Suprapubic skin (tissue), 4 donors: ENCODE data around the gene SMIM29. TPM values are rescaled to one million over a fixed set of nuclear protein-coding genes. Genes with fewer than 3 reads are reported as not detected.
"Not testable (repeated sequence)": the region's sequence is repeated elsewhere in the genome, so short reads cannot be mapped to it uniquely, and the experiment has no call there.

Experiments
- DNase-seq, 2 donors: peaks; one replicate each; pipeline ENCODE4 v3.0.0-alpha.2; 2019; ENCODE audit warnings: low spot score in 2 of 2
- H3K27ac ChIP-seq: fragments of 200-600 bp; sonication (generic); one replicate; pipeline ENCODE4 v1.5.1; 2019
- H3K27me3 ChIP-seq: fragments of 200-600 bp; sonication (generic); one replicate; pipeline ENCODE4 v1.5.1; 2019
- H3K36me3 ChIP-seq: fragments of 200-600 bp; sonication (generic); one replicate; pipeline ENCODE4 v1.5.1; 2019
- H3K4me1 ChIP-seq: fragments of 200-600 bp; sonication (generic); one replicate; pipeline ENCODE4 v1.5.1; 2019
- H3K4me3 ChIP-seq: fragments of 200-600 bp; sonication (generic); one replicate; pipeline ENCODE4 v1.5.1; 2019; ENCODE audit warnings: mild to moderate bottlenecking
- H3K9me3 ChIP-seq: fragments of 200-600 bp; sonication (generic); one replicate; pipeline ENCODE4 v1.5.1; 2019
- EP300 ChIP-seq: sonication (generic); formaldehyde crosslinking; IDR thresholded peaks from one replicate; pipeline ENCODE4 v1.6.1; 2017; ENCODE audit warnings: antibody characterized with exemption
- POLR2AphosphoS5 ChIP-seq, 3 donors: sonication (generic); formaldehyde crosslinking; IDR thresholded peaks; one replicate each; pipeline ENCODE4 v1.6.1; 2017; ENCODE audit warnings: antibody characterized with exemption in 3 of 3
- WGBS: methylation state at CpG from one replicate; pipeline ENCODE4 v1.1.5; 2018; 5-methylcytosine and 5-hydroxymethylcytosine counted together
- total RNA-seq, 4 donors: library from RNA; depleted of rRNA; stranded (reverse); fragments of >200 nt; gene quantifications; one replicate each; pipeline ENCODE4 v1.1.0, GENCODE V29; 2016
- TF ChIP-seq, protein P1 (sequence below), 2 donors: fragments of 200-600 bp in 1 of 2; fragments of 450-650 bp in 1 of 2; sonication (generic) in 1 of 2; IDR thresholded peaks; one replicate each; pipeline ENCODE4 v1.5.1; 2016 to 2019; ENCODE audit warnings: antibody characterized with exemption in 2 of 2, mild to moderate bottlenecking in 1 of 2, moderate library complexity in 1 of 2

The SMIM29 gene
- total RNA-seq, 4 donors from 2014 or later: 45.2 to 58.8 (median 51.2) TPM

DNA sequence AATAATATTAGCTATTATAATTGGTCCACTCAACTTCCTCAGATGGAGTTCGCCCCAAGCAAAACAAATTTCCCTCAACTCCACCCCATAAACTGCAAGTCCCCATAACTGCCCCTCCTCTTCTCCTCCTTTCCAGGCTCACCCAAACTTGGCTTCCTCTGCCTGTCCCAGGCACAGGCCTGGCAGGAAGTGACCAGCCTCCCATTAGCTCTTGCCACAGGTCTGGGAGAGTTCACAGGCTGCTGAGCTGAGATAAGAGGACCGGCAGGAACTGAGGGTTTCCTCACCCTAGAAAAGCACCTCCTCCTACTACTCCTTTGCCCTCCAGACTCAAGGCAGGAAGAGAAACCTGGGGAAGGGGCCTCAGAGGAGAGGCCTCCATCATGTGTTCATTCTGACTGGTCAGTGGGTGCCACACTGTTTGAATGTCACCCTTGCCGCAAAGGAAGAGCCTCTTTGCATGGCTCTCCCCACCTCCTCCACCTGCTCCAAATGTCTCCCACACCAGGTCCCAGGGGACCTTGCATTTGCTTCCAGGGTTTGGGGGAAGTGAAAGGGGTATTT is 24.5 kb upstream of the SMIM29 start:
- Histone ChIP-seq H3K36me3 (no peaks in the 10 kb centered on the region), H3K4me3 (no peak overlapping the region), H3K27ac (no peak overlapping the region), H3K4me1 (peaks cover 4% of the 10 kb centered on the region), H3K27me3 (no peaks in the 10 kb centered on the region), H3K9me3 (no peaks in the 10 kb centered on the region)
- TF ChIP-seq, protein P1, sequence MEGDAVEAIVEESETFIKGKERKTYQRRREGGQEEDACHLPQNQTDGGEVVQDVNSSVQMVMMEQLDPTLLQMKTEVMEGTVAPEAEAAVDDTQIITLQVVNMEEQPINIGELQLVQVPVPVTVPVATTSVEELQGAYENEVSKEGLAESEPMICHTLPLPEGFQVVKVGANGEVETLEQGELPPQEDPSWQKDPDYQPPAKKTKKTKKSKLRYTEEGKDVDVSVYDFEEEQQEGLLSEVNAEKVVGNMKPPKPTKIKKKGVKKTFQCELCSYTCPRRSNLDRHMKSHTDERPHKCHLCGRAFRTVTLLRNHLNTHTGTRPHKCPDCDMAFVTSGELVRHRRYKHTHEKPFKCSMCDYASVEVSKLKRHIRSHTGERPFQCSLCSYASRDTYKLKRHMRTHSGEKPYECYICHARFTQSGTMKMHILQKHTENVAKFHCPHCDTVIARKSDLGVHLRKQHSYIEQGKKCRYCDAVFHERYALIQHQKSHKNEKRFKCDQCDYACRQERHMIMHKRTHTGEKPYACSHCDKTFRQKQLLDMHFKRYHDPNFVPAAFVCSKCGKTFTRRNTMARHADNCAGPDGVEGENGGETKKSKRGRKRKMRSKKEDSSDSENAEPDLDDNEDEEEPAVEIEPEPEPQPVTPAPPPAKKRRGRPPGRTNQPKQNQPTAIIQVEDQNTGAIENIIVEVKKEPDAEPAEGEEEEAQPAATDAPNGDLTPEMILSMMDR (IDR thresholded peaks at IDR 0.05): no peak
- peak in 1 of 3 donors; percentile 24 for TF ChIP-seq POLR2AphosphoS5 (IDR thresholded peaks at IDR 0.05)
- DNase-seq: no peak
- 74% methylated on average over 3 of the region's 3 CpGs for WGBS

DNA sequence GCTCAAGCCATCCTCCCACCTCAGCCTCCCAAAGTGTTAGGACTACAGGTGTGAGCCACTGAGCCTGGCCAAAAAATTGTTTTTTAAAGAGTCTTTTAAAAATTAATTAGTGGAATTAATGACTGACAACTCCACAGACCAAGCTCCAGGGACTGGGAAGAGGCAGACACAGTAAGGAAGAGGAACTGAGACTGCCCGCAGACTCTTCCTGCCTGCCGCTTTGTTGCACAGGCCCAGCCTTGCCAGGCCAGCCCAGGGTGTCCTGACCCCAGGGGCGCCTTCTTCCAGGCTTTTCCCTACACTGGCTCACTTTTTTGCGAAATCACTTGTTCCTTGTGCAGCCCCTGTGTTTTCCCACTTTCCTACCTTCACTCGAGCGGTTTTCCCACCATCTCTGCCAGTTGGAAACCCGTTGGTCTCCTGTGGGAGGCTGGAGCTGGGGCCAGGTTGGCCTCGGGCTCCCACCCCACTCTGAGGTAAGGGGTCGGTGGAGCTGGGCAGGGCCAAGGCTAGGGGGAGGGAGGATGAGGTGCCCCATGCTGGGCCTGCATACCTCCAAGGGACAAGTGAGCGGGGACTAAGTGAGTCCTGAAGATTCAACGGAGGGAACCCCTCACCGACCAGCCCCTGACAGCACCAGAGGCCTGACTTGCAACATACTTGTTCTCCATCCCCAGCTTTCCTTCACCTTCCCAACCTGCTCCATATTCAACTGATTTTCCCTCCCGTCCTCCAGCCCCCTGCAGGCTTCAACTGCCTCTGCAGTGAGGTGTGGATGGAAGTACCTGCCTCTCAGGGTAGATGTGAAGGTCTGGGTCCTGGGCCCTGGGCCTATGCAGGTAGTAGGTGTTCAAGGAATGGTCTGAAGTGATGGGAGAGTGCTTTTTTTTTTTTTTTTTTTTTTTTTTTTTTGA is 23.5 kb upstream of the SMIM29 start:
- no peaks in the 10 kb centered on the region for H3K9me3 ChIP-seq
- peaks cover 4% of the 10 kb centered on the region for H3K4me1 ChIP-seq
- no peaks in the 10 kb centered on the region for H3K27me3 ChIP-seq
- no peak overlapping the region for H3K4me3 ChIP-seq
- TF ChIP-seq, protein P1 (IDR thresholded peaks at IDR 0.05): no peak
- TF ChIP-seq POLR2AphosphoS5 (IDR thresholded peaks at IDR 0.05): no peak
- 86% methylated on average over 13 of the region's 13 CpGs for WGBS
- H3K36me3 ChIP-seq: no peaks in the 10 kb centered on the region
- DNase-seq: no peak
- H3K27ac ChIP-seq: no peak overlapping the region

DNA sequence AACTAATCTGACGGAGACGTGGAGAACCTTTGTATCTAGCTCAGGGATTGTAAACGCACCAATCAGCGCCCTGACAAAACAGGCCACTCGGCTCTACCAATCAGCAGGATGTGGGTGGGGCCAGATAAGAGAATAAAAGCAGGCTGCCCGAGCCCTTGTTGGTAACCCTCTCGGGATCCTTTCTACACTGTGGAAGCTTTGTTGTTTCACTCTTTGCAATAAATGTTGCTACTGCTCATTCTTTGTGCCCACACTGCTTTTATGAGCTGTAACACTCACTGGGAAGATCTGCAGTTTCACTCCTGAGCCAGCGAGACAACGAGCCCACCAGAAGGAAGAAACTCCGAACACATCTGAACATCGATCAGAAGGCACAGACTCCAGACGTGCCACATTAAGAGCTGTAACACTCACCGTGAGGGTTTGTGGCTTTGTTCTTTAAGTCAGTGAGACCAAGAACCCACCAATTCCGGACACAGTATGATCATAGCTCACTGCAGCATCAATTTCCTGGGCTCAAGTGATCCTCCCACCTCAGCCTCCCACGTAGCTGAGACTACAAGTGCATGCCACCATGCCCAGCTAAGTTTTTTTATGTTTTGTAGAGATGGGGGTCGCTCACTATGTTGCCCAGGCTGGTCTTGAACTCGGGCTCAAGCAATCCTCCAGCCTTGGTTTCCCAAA is 21.0 kb upstream of the SMIM29 start:
- H3K9me3 ChIP-seq: not testable (repeated sequence)

DNA sequence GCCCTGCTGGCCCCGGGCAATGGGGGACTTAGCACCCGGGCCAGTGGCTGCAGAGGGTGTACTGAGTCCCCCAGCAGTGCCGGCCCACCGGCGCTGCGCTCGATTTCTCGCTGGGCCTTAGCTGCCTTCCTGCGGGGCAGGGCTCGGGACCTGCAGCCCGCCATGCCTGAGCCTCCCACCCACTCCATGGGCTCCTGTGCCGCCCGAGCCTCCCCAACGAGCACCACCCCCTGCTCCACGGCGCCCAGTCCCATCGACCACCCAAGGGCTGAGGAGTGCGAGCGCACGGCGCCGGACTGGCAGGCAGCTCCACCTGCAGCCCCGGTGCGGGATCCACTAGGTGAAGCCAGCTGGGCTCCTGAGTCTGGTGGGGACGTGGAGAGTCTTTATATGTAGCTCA is 20.3 kb upstream of the SMIM29 start:
- WGBS: 95% methylated on average over 20 of the region's 25 CpGs
- H3K9me3 ChIP-seq, H3K36me3 ChIP-seq, H3K4me3 ChIP-seq, H3K27ac ChIP-seq, H3K27me3 ChIP-seq, H3K4me1 ChIP-seq, DNase-seq: not testable (repeated sequence)

More for the DNA sequence above, 21.0 kb upstream of the SMIM29 start:
- 75% methylated on average over 17 of the region's 17 CpGs for WGBS
- not testable (repeated sequence) for H3K36me3 ChIP-seq, H3K27me3 ChIP-seq, H3K27ac ChIP-seq, DNase-seq, H3K4me3 ChIP-seq, H3K4me1 ChIP-seq

DNA sequence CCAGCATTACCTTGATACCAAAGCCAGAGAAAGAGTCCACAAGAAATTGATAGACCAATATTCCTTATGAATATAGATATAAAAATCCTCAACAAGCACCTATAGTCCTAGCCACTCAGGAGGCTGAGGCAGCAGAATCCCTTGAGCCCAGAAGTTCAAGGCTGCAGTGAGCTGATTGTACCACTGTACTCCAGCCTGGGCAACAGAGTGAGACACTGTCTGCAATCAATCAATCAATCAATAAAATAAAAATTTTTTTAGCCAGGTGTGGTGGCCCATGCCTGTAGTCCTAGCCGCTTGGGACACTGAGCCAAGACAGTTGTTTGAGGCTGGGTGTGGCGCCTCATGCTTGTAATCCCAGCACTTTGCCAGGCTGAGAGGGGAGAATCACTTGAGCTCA is 18.9 kb upstream of the SMIM29 start:
- Histone ChIP-seq H3K27ac (no peak overlapping the region), H3K4me3 (no peak overlapping the region), H3K36me3 (no peaks in the 10 kb centered on the region), H3K4me1 (no peaks in the 10 kb centered on the region), H3K27me3 (no peaks in the 10 kb centered on the region), H3K9me3 (no peaks in the 10 kb centered on the region)
- DNase-seq: no peak
- no peak for TF ChIP-seq EP300
- 80% methylated on average over 2 of the region's 2 CpGs for WGBS

DNA sequence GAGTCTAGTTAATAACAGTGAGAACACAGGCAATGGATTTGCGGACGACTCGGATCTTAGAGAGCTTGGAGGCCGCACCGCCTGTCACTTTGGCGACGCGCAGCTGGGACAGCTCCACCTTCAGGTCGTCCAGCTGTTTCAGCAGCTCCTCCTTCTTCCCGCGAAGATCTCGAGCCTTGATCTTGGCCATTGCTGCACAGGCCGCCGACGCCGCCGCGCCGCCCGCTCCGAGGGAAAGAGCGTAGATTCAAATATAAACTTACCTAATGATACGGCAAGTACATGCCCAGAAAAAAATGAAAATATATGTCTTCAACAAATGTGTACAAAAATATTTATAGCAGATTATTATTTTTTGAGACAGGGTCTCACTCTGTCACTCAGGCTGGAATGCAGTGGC is 14.7 kb upstream of the SMIM29 start:
- not testable (repeated sequence) for DNase-seq, H3K9me3 ChIP-seq, H3K27ac ChIP-seq, H3K4me3 ChIP-seq, H3K4me1 ChIP-seq, H3K27me3 ChIP-seq, H3K36me3 ChIP-seq
- whole genome bisulfite sequencing: 82% methylated on average over 23 of the region's 23 CpGs

DNA sequence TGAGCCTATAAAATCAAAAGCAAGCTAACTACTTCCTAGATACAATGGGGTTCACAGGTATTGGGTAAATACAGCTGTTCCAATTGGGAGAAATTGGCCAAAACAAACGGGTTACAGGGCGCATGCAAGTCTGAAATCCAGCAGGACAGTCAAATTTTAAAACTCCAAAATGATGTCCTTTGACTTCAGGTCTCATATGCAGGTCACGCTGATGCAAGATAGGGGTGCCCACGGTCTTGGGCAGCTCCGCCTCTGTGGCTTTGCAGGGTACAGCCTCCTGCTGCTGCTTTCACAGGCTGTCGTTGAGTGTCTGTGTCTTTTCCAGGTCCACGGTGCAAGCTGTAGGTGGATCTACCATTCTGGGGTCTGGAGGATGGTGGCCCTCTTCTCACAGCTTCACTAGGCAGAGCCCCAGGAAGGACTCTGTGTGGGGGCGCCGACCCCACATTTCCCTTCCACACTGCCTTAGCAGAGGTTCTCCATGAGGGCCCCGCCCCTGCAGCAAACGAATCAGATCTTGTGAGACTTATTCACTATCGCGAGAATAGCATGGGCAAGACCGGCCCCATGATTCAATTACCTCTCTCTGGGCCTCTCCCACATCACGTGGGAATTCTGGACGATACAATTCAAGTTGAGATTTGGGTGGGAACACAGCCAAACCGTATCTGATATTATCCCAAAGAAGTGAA is 11.9 kb upstream of the SMIM29 start:
- 88% methylated on average over 17 of the region's 17 CpGs for WGBS

More for the DNA sequence above, 11.9 kb upstream of the SMIM29 start:
- no peaks in the 10 kb centered on the region for H3K36me3 ChIP-seq
- DNase-seq: no peak
- no peak for TF ChIP-seq POLR2AphosphoS5 (IDR thresholded peaks at IDR 0.05)
- TF ChIP-seq EP300: no peak
- no peaks in the 10 kb centered on the region for H3K27me3 ChIP-seq
- H3K4me3 ChIP-seq: no peak overlapping the region
- no peak overlapping the region for H3K27ac ChIP-seq
- H3K9me3 ChIP-seq: no peaks in the 10 kb centered on the region
- H3K4me1 ChIP-seq: no peaks in the 10 kb centered on the region
